ENCODE measurements around the gene EYS.

DNA sequence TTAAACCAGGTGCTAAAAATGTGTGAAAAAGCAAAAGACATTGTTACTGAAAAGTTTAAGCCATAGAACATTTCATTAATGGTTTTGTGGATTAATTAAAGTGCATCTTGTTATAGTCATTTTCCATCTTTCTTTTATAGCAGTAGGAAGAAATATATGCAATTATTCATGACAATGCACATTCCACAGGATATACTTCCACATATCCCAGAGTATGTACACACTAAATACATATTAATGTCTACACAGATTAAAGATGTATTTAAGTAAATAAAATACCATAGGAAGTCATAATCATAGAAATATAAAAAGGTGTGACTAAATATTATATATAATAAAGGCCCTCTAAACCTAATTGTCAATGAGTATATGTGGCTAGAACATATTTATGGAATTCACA lies 1492.7 kb downstream of the EYS start:
- TF ChIP-seq CTCF (IDR thresholded peaks at IDR 0.05): no peak
- no peak for TF ChIP-seq POLR2AphosphoS5 (IDR thresholded peaks at IDR 0.05)
